ENCODE measurements around the gene UBN1. TPM values are rescaled to one million over a fixed set of nuclear protein-coding genes. Genes with fewer than 3 reads are reported as not detected.

The UBN1 gene
- 23.1 and 35.4 TPM in 2 replicates for total RNA-seq

GRCh38 chr16:4846901-4847773 lies at the start of gene UBN1, which contains the start of gene GLYR1:
Gene UBN1, plus strand, starts transcription at chr16:4847481. Its CDS starts 5,437 bp downstream, at chr16:4852918.
Gene GLYR1, minus strand, starts transcription at chr16:4847288. Its CDS starts 23 bp downstream, at chr16:4847265.

GRCh38 chr16:4801962-4802658 lies 45.2 kb upstream of the UBN1 start, which contains the start of gene ROGDI:
Gene ROGDI, minus strand, starts transcription at chr16:4802633. Its CDS starts 62 bp downstream, at chr16:4802571.

Other genes with a start within 250 kb of the UBN1 start
- 7.0 and 11.3 TPM in 2 replicates for gene UBALD1, start 232.6 kb upstream of the UBN1 start, total RNA-seq
- 31.6 and 35.6 TPM in 2 replicates for gene MGRN1, start 222.7 kb upstream of the UBN1 start, total RNA-seq
- gene NUDT16L1, start 153.9 kb upstream of the UBN1 start, total RNA-seq: 19.4 and 23.5 TPM in 2 replicates
- gene ANKS3, start 113.2 kb upstream of the UBN1 start, total RNA-seq: 16.9 and 21.1 TPM in 2 replicates
- gene DNAAF8, start 112.9 kb upstream of the UBN1 start, total RNA-seq: 0.37 and 0.59 TPM in 2 replicates
- gene ZNF500, start 80.3 kb upstream of the UBN1 start, total RNA-seq: 9.6 and 13.1 TPM in 2 replicates
- not detected in 2 replicates for gene SEPTIN12, start 59.1 kb upstream of the UBN1 start, total RNA-seq
- gene SMIM22, start 52.1 kb upstream of the UBN1 start, total RNA-seq: not detected in 2 replicates
- 8.4 and 9.6 TPM in 2 replicates for gene ROGDI, start 44.8 kb upstream of the UBN1 start, total RNA-seq
- 37.5 and 64.1 TPM in 2 replicates for gene GLYR1, start 193 bp upstream of the UBN1 start, total RNA-seq
- 63.1 and 90.0 TPM in 2 replicates for gene PPL, start 89.7 kb downstream of the UBN1 start, total RNA-seq
- 0.59 and 1.1 TPM in 2 replicates for gene SEC14L5, start 110.8 kb downstream of the UBN1 start, total RNA-seq
- gene NAGPA, start 186.5 kb downstream of the UBN1 start, total RNA-seq: 13.6 and 18.2 TPM in 2 replicates
- not detected in 2 replicates for gene C16orf89, start 218.5 kb downstream of the UBN1 start, total RNA-seq
- gene ALG1, start 224.4 kb downstream of the UBN1 start, total RNA-seq: 29.4 and 33.2 TPM in 2 replicates